COLO668 (cell line): ENCODE data around the gene BMS1.
"Not testable (repeated sequence)": the region's sequence is repeated elsewhere in the genome, so short reads cannot be mapped to it uniquely, and the experiment has no call there.

ENCODE experiments used
- DNase-seq: peaks from one replicate; lab custom pipeline; 2025; ENCODE audit not compliant: unreplicated experiment; lab: John Stamatoyannopoulos, UW

The BMS1 gene

GRCh38 chr10:42864575-42864974 is 82.0 kb downstream of the BMS1 start:
- DNase-seq = peak; percentile 5

- no peak for DNase-seq
These were observed 83.1 kb downstream of the BMS1 start for GRCh38 chr10:42865716-42866114.

GRCh38 chr10:42866115-42866995 is 83.8 kb downstream of the BMS1 start:
- peak; percentile 67 for DNase-seq

- no peak for DNase-seq
These were observed 85.0 kb downstream of the BMS1 start for GRCh38 chr10:42867571-42867970.

- DNase-seq = no peak
These were observed 85.9 kb downstream of the BMS1 start for GRCh38 chr10:42868530-42868929.

GRCh38 chr10:42869977-42870350 is 87.4 kb downstream of the BMS1 start:
- no peak for DNase-seq

GRCh38 chr10:42871138-42871641 is 88.6 kb downstream of the BMS1 start:
- DNase-seq = not testable (repeated sequence)

- no peak for DNase-seq
These were observed 89.2 kb downstream of the BMS1 start for GRCh38 chr10:42871823-42872222.

- DNase-seq = no peak
These were observed 90.4 kb downstream of the BMS1 start for GRCh38 chr10:42872865-42873435.

- DNase-seq = no peak
These were observed 92.3 kb downstream of the BMS1 start for GRCh38 chr10:42874713-42875387.

- DNase-seq = no peak
These were observed 92.8 kb downstream of the BMS1 start for GRCh38 chr10:42875388-42875755.

GRCh38 chr10:42875798-42876341 is 93.3 kb downstream of the BMS1 start:
- DNase-seq = no peak

GRCh38 chr10:42876476-42876875 is 93.9 kb downstream of the BMS1 start:
- DNase-seq = no peak

GRCh38 chr10:42876945-42877344 is 94.3 kb downstream of the BMS1 start:
- DNase-seq = no peak

- no peak for DNase-seq
These were observed 95.0 kb downstream of the BMS1 start for GRCh38 chr10:42877496-42878030.

GRCh38 chr10:42878134-42878820 is 95.7 kb downstream of the BMS1 start:
- no peak for DNase-seq

- DNase-seq = no peak
These were observed 96.2 kb downstream of the BMS1 start for GRCh38 chr10:42878821-42879195.

- DNase-seq = no peak
These were observed 97.0 kb downstream of the BMS1 start for GRCh38 chr10:42879380-42880254.

- no peak for DNase-seq
These were observed 97.6 kb downstream of the BMS1 start for GRCh38 chr10:42880255-42880620.

- no peak for DNase-seq
These were observed 100.0 kb downstream of the BMS1 start for GRCh38 chr10:42882597-42882996.
